Measurements from ENCODE around the gene SGTB. TPM values are rescaled to one million over a fixed set of nuclear protein-coding genes. Genes with fewer than 3 reads are reported as not detected.
"Not testable (repeated sequence)": the region's sequence is repeated elsewhere in the genome, so short reads cannot be mapped to it uniquely, and the experiment has no call there.

The SGTB gene
- total RNA-seq, 8 experiments from 2014 or later = 2.8 to 35.3 (median 13.4) TPM

DNA sequence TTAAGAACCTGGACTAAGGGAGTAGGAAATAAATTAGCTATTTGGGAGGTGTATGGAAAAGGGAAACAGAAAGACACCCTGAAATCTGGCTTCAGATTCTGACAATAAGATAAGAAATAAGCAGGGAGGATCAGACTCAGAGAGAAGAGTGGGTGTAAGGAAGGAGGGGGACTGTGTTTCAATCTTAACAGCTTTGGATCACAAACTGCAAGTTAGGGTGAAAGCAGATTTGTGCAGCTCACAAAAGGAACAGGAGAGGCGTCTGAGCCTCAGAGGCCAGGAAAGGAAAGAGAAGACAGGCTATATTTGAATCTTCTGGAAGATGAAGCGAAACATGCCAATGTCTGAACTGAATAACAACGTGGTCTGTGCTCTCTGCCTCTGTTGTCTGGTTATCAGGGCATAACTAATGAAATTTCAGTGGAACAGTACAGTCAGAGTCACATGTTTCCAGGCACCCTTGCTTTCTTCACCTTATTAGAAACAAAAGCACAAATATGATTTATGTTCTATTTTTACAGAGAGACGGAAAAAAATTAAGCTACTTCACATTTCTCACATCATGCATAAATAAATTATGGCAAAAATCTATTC is 26.6 kb downstream of the SGTB start:
- WGBS, 10 experiments = 62 to 100% (median 90%) methylated on average over 1 to 4 of the region's 4 CpGs
- H3K4me1 ChIP-seq (replicated peaks in 1 of 2) = no peaks in the 10 kb centered on the region
- no peak overlapping the region for H3K27ac ChIP-seq
- in situ Hi-C loops (cut with MboI; ENCODE audit: low pct_unique_long_range_greater_than_20kb in 2 of 9, low sequenced_read_pairs in 9 of 9, unreplicated experiment in 9 of 9) = no loop called here
- no peak for ATAC-seq (replicated peaks in 6 of 8)
- no peak overlapping the region for H3K4me3 ChIP-seq

GRCh38 chr5:65693121-65693520 is 28.8 kb downstream of the SGTB start:
- Histone ChIP-seq H3K27ac (no peak overlapping the region), H3K4me3 (no peak overlapping the region), H3K4me1 (replicated peaks in 1 of 2) (no peaks in the 10 kb centered on the region)
- 87 to 100% (median 95%) methylated on average over 1 to 2 of the region's 2 CpGs; no CpG with 5 or more reads in 1 of the 10 experiments for WGBS, 10 experiments
- ATAC-seq (replicated peaks in 6 of 8) = no peak
- in situ Hi-C loops (cut with MboI; ENCODE audit: low pct_unique_long_range_greater_than_20kb in 2 of 9, low sequenced_read_pairs in 9 of 9, unreplicated experiment in 9 of 9) = no loop called here

- in situ Hi-C loops (cut with MboI; ENCODE audit: low pct_unique_long_range_greater_than_20kb in 2 of 9, low sequenced_read_pairs in 9 of 9, unreplicated experiment in 9 of 9) = no loop called here
- Histone ChIP-seq H3K27ac (no peak overlapping the region), H3K4me3 (no peak overlapping the region), H3K4me1 (replicated peaks in 1 of 2) (no peaks in the 10 kb centered on the region)
- ATAC-seq (replicated peaks in 6 of 8) = no peak
- 63 to 100% (median 83%) methylated on average over 1 to 3 of the region's 3 CpGs; no CpG with 5 or more reads in 1 of the 10 experiments for WGBS, 10 experiments
Measured at GRCh38 chr5:65682148-65682547, 39.8 kb downstream of the SGTB start.

- ATAC-seq (replicated peaks in 6 of 8); H3K27ac ChIP-seq; H3K4me1 ChIP-seq (replicated peaks in 1 of 2); in situ Hi-C loops (cut with MboI; ENCODE audit: low pct_unique_long_range_greater_than_20kb in 2 of 9, low sequenced_read_pairs in 9 of 9, unreplicated experiment in 9 of 9); H3K4me3 ChIP-seq: not testable (repeated sequence)
- WGBS, 10 experiments = 70 to 96% (median 92%) methylated on average over 1 to 3 of the region's 3 CpGs; no CpG with 5 or more reads in 1 of the 10 experiments
Measured at GRCh38 chr5:65676056-65676455, 45.9 kb downstream of the SGTB start.

- no peak for ATAC-seq (replicated peaks in 6 of 8)
- no peak overlapping the region for H3K27ac ChIP-seq
- no peaks in the 10 kb centered on the region for H3K4me1 ChIP-seq (replicated peaks in 1 of 2)
- H3K4me3 ChIP-seq = no peak overlapping the region
- in situ Hi-C loops (cut with MboI; ENCODE audit: low pct_unique_long_range_greater_than_20kb in 2 of 9, low sequenced_read_pairs in 9 of 9, unreplicated experiment in 9 of 9) = no loop called here
Measured at GRCh38 chr5:65674749-65675148, 47.2 kb downstream of the SGTB start.

DNA sequence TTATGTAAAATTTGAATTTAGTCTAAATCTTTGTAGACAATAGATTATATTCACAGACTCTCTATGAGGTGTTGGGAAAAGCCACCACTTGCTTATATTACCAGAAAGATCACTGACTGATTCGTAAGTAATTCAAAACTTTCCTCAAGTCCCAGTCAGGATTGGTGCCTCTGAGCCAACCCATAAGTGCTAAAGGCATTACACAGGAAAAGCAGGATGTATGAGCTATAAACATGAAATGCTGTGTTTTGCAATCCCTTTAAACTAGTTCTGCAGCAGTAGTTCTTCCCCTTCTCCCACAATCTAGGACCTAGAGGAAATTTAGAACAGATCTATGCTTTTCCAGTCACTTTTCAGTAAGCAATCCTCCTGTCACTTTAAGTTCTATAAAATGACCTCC is 49.1 kb downstream of the SGTB start:
- 80 to 100% (median 90%) methylated on average over 1 of the region's 1 CpG; no CpG with 5 or more reads in 3 of the 10 experiments for WGBS, 10 experiments
- Histone ChIP-seq H3K4me3 (no peak overlapping the region), H3K27ac (no peak overlapping the region), H3K4me1 (replicated peaks in 1 of 2) (no peaks in the 10 kb centered on the region)
- in situ Hi-C loops (cut with MboI; ENCODE audit: low pct_unique_long_range_greater_than_20kb in 2 of 9, low sequenced_read_pairs in 9 of 9, unreplicated experiment in 9 of 9) = no loop called here
- ATAC-seq (replicated peaks in 6 of 8) = no peak

- Histone ChIP-seq H3K4me1 (replicated peaks in 1 of 2) (no peaks in the 10 kb centered on the region), H3K4me3 (no peak overlapping the region), H3K27ac (no peak overlapping the region)
- WGBS, 10 experiments = 69 to 100% (median 84%) methylated on average over 1 to 6 of the region's 7 CpGs; no CpG with 5 or more reads in 2 of the 10 experiments
- in situ Hi-C loops (cut with MboI; ENCODE audit: low pct_unique_long_range_greater_than_20kb in 2 of 9, low sequenced_read_pairs in 9 of 9, unreplicated experiment in 9 of 9) = no loop called here
- no peak for ATAC-seq (replicated peaks in 6 of 8)
Measured at GRCh38 chr5:65668696-65669095, 53.2 kb downstream of the SGTB start.

DNA sequence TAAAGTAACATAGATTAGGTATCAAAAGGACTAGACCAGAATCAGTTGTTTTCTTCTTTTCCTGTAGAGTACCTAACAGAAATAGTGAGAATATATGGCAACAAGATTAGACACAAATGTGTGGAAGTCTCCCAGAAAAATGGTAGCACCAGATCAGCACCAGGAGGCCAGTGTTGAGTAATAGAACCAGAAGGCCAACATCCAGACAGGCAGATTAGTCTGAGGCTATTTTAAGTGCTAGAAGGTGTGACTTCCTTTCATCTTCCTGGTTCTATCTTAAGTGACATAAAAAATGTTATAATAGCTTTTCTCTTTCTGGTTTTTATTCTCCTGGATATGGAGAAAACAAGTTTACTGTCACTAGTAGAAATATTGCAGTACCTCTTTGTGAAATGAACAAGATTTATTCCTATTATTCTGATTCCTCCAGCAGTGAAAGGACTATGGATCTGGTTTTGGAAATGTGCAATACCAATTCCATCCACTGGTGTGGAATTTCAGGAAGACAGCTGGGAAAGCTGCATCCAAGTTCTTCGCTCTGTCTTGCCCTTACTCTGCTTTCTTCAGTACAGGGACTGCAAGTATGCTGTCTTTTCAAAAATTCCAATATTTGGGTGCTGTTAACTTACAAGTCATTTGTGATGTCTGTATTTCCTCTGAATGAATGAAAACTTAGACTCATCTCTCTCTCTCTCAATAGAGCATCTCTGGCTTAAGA is 57.9 kb downstream of the SGTB start:
- Histone ChIP-seq H3K4me3 (no peak overlapping the region), H3K4me1 (replicated peaks in 1 of 2) (no peaks in the 10 kb centered on the region), H3K27ac (no peak overlapping the region)
- 88 to 100% (median 100%) methylated on average over 1 of the region's 1 CpG; no CpG with 5 or more reads in 4 of the 10 experiments for WGBS, 10 experiments
- in situ Hi-C loops (cut with MboI; ENCODE audit: low pct_unique_long_range_greater_than_20kb in 2 of 9, low sequenced_read_pairs in 9 of 9, unreplicated experiment in 9 of 9) = no loop called here
- peak in 3 of 8 experiments; percentile 40 to 77 (median 58) for ATAC-seq (replicated peaks in 6 of 8)

DNA sequence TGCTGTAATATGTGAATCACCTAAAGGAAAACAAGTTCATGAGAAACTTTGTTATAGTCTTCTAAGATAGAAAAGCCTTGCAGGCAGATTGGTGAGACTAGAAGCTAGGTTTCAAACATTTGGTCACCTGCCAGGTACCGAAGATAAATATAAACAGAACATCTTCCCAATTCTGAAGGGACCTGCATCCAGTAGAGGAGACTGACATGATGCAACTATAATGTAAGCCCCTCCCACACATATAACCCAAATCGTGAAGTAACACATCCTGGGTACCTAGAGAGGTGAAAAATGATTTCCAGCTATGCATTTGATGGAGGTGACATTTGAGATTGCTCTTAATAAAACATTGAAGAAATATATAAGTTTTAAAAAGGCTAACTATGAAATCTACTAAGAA is 67.2 kb downstream of the SGTB start:
- Histone ChIP-seq H3K4me3 (no peak overlapping the region), H3K27ac (no peak overlapping the region), H3K4me1 (replicated peaks in 1 of 2) (no peaks in the 10 kb centered on the region)
- in situ Hi-C loops (cut with MboI; ENCODE audit: low pct_unique_long_range_greater_than_20kb in 2 of 9, low sequenced_read_pairs in 9 of 9, unreplicated experiment in 9 of 9) = no loop called here
- 50 to 100% (median 86%) methylated on average over 1 to 2 of the region's 2 CpGs; no CpG with 5 or more reads in 2 of the 10 experiments for WGBS, 10 experiments
- no peak for ATAC-seq (replicated peaks in 6 of 8)

GRCh38 chr5:65651144-65651543 is 70.8 kb downstream of the SGTB start:
- no peak overlapping the region for H3K27ac ChIP-seq
- no peak for ATAC-seq (replicated peaks in 6 of 8)
- H3K4me3 ChIP-seq = no peak overlapping the region
- 0 to 94% (median 85%) methylated on average over 1 to 5 of the region's 5 CpGs; no CpG with 5 or more reads in 3 of the 10 experiments for WGBS, 10 experiments
- in situ Hi-C loops (cut with MboI; ENCODE audit: low pct_unique_long_range_greater_than_20kb in 2 of 9, low sequenced_read_pairs in 9 of 9, unreplicated experiment in 9 of 9) = no loop called here
- no peaks in the 10 kb centered on the region for H3K4me1 ChIP-seq (replicated peaks in 1 of 2)

GRCh38 chr5:65647941-65648340 is 74.0 kb downstream of the SGTB start:
- in situ Hi-C loops (cut with MboI; ENCODE audit: low pct_unique_long_range_greater_than_20kb in 2 of 9, low sequenced_read_pairs in 9 of 9, unreplicated experiment in 9 of 9) = no loop called here
- no peak overlapping the region for H3K4me3 ChIP-seq

DNA sequence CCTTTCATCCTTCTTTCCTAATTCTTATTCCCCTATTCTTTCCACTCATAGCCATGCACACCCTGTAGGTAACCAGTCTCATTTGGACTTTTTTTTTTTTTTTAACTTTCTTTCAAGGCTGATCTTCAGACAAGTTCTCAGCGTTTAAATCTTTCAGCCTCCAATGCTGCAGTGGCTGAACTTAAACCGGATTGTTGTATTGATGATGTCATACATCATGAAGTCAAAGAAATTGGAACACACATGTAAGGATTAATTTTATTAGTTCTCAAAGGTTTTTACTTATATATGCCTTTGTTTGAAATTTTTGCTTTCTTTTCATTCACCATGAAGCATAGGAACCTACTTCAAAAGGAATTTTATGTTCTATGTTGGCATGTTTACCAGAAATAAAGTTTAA is 75.0 kb downstream of the SGTB start:
- Histone ChIP-seq H3K27ac (no peak overlapping the region), H3K4me1 (replicated peaks in 1 of 2) (no peaks in the 10 kb centered on the region), H3K4me3 (no peak overlapping the region)
- WGBS, 10 experiments = 38 to 100% (median 84%) methylated on average over 1 to 2 of the region's 2 CpGs; no CpG with 5 or more reads in 1 of the 10 experiments
- in situ Hi-C loops (cut with MboI; ENCODE audit: low pct_unique_long_range_greater_than_20kb in 2 of 9, low sequenced_read_pairs in 9 of 9, unreplicated experiment in 9 of 9) = no loop called here
- no peak for ATAC-seq (replicated peaks in 6 of 8)

More at GRCh38 chr5:65647941-65648340, 74.0 kb downstream of the SGTB start:
- no peak for ATAC-seq (replicated peaks in 6 of 8)
- Histone ChIP-seq H3K27ac (no peak overlapping the region), H3K4me1 (replicated peaks in 1 of 2) (no peaks in the 10 kb centered on the region)

- Histone ChIP-seq H3K4me1 (replicated peaks in 1 of 2) (no peaks in the 10 kb centered on the region), H3K4me3 (no peak overlapping the region), H3K27ac (no peak overlapping the region)
- ATAC-seq (replicated peaks in 6 of 8) = peak in 1 of 8 experiments; percentile 32
- in situ Hi-C loops (cut with MboI; ENCODE audit: low pct_unique_long_range_greater_than_20kb in 2 of 9, low sequenced_read_pairs in 9 of 9, unreplicated experiment in 9 of 9) = no loop called here
- WGBS, 10 experiments = 64 to 100% (median 94%) methylated on average over 2 to 4 of the region's 4 CpGs
Measured at GRCh38 chr5:65640240-65640639, 81.7 kb downstream of the SGTB start.

- peaks cover 0 to 3% of the 10 kb centered on the region in 2 donors for H3K4me1 ChIP-seq (replicated peaks in 1 of 2)
- no peak overlapping the region for H3K4me3 ChIP-seq
- in situ Hi-C loops (cut with MboI; ENCODE audit: low pct_unique_long_range_greater_than_20kb in 2 of 9, low sequenced_read_pairs in 9 of 9, unreplicated experiment in 9 of 9) = no loop called here
- H3K27ac ChIP-seq = no peak overlapping the region
- no peak for ATAC-seq (replicated peaks in 6 of 8)
Measured at GRCh38 chr5:65630981-65631380, 90.9 kb downstream of the SGTB start.

All from motor neuron (in vitro differentiated cells).